ENCODE results near the gene KIR2DL3. TPM values are rescaled to one million over a fixed set of nuclear protein-coding genes. Genes with fewer than 3 reads are reported as not detected.
"Not testable (repeated sequence)": the region's sequence is repeated elsewhere in the genome, so short reads cannot be mapped to it uniquely, and the experiment has no call there.

The KIR2DL3 gene
- total RNA-seq, 2 donors from 2014 or later, result not detected

DNA sequence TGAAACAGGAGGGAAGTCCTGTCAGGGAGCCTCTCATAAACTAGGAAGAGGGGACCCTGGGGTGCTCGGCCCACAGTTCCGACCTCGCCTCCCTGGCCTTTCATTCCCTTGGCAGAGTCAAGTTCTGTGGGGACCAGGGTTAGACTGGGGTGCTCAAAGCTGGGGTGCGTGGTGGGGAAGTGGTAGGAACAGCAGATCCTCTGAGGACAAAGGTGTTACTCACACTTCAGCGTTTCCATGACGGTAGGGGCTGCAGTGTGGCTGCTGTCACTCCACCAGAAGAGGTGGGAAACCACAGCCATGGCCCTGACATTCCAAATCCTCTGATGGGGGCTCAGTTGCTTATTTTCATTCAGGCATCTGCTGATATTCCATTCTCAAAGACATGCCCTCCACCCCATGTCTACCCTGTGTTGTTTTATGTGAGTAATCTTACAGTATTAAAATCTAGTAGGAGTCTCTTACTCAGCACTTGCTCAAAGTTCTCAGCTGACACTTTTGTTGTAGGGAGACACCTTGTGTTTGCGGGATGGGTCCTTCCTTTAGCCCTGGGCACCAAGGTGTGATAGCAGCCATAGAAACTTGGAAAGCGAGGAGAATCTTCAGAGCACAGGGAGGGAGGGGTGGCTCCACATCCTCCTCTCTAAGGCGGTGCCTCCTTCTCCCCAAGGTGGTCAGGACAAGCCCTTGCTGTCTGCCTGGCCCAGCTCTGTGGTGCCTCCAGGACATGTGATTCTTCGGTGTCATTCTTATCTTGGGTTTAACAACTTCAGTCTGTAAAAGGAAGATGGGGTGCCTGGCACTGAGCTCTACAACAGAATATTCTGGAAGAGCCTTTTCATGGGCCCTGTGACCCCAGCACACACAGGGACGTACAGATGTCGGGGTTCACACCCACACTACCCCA lies 18.1 kb downstream of the KIR2DL3 start:
- ATAC-seq (replicated peaks in 1 of 2); H3K27ac Mint-ChIP-seq; H3K4me3 Mint-ChIP-seq; H3K4me1 Mint-ChIP-seq (ENCODE audit: low read depth); H3K36me3 Mint-ChIP-seq (ENCODE audit: insufficient read depth in 2 of 2); H3K9me3 Mint-ChIP-seq; H3K27me3 Mint-ChIP-seq (ENCODE audit: low read depth); DNase-seq: not testable (repeated sequence)

DNA sequence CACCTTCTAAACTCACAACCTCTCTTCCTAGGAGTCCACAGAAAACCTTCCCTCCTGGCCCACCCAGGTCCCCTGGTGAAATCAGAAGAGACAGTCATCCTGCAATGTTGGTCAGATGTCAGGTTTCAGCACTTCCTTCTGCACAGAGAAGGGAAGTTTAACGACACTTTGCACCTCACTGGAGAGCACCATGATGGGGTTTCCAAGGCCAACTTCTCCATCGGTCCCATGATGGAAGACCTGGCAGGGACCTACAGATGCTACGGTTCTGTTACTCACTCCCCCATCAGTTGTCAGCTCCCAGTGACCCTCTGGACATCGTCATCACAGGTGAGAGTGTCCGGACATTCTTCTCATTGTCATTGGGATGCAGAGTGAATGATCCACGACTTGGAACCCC lies 20.3 kb downstream of the KIR2DL3 start:
- not testable (repeated sequence) for H3K36me3 Mint-ChIP-seq (ENCODE audit: insufficient read depth in 2 of 2); ATAC-seq (replicated peaks in 1 of 2); H3K4me1 Mint-ChIP-seq (ENCODE audit: low read depth); H3K9me3 Mint-ChIP-seq; H3K27ac Mint-ChIP-seq; H3K4me3 Mint-ChIP-seq; H3K27me3 Mint-ChIP-seq (ENCODE audit: low read depth); DNase-seq

DNA sequence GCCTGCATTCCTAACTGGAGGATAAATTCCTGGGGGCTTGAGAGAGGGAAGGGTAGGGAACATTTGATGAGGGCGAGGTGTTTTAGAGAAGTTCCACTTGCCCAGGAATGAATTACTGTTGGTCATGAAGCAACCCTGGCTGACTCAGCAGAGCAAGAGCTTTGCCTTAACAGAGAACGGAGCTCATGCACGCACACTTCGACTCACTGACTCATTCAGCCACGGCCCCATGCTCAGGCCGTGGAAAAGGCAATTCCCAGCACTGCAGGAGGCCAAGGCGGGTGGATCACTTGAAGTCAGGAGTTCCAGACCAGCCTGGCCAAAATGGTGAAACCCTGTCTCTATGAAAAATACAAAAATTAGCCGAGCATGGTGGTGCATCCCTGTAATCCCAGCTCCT lies 25.9 kb downstream of the KIR2DL3 start:
- H3K36me3 Mint-ChIP-seq (ENCODE audit: insufficient read depth in 2 of 2); H3K4me3 Mint-ChIP-seq; DNase-seq; H3K4me1 Mint-ChIP-seq (ENCODE audit: low read depth); H3K27me3 Mint-ChIP-seq (ENCODE audit: low read depth); H3K9me3 Mint-ChIP-seq; H3K27ac Mint-ChIP-seq; ATAC-seq (replicated peaks in 1 of 2): not testable (repeated sequence)

DNA sequence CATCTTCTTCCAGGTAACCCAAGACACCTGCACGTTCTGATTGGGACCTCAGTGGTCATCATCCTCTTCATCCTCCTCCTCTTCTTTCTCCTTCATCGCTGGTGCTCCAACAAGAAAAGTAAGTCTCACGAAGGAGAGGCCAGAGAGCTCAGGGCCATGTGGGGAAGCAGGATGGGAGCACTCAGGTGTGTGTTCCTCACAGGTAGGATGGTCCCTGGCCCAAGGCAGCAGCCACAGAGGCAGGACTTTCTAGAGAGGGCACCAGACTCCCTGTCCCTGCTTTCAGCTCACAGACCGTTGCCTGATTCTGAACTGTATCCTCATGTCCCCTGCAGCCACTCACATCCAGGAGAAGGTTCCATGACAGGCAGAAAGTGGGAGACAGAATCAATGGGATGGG lies 28.2 kb downstream of the KIR2DL3 start:
- not testable (repeated sequence) for H3K27ac Mint-ChIP-seq; H3K36me3 Mint-ChIP-seq (ENCODE audit: insufficient read depth in 2 of 2); H3K9me3 Mint-ChIP-seq

DNA sequence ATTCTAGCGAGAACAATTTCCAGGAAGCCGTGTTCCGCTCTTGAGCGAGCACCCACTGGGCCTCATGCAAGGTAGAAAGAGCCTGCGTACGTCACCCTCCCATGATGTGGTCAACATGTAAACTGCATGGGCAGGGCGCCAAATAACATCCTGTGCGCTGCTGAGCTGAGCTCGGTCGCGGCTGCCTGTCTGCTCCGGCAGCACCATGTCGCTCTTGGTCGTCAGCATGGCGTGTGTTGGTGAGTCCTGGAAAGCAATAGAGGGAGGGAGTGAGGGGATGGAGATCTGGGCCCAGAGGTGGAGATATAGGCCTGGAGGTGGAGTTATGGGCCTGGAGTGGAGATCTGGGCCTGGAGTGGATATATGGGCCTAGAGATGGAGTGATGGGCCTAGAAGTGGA lies 31.3 kb downstream of the KIR2DL3 start, which contains the start of gene KIR2DL1:
TSS of gene KIR2DL1 (plus strand) at position 148 of the 400 bp plus-strand sequence. CDS start at position 206, 58 bp downstream.
- not testable (repeated sequence) for H3K4me3 Mint-ChIP-seq; H3K27me3 Mint-ChIP-seq (ENCODE audit: low read depth); H3K27ac Mint-ChIP-seq; ATAC-seq (replicated peaks in 1 of 2); DNase-seq; H3K4me1 Mint-ChIP-seq (ENCODE audit: low read depth); H3K36me3 Mint-ChIP-seq (ENCODE audit: insufficient read depth in 2 of 2); H3K9me3 Mint-ChIP-seq

More for the DNA sequence above, 28.2 kb downstream of the KIR2DL3 start:
- H3K4me1 Mint-ChIP-seq (ENCODE audit: low read depth); ATAC-seq (replicated peaks in 1 of 2); H3K27me3 Mint-ChIP-seq (ENCODE audit: low read depth); H3K4me3 Mint-ChIP-seq; DNase-seq: not testable (repeated sequence)

DNA sequence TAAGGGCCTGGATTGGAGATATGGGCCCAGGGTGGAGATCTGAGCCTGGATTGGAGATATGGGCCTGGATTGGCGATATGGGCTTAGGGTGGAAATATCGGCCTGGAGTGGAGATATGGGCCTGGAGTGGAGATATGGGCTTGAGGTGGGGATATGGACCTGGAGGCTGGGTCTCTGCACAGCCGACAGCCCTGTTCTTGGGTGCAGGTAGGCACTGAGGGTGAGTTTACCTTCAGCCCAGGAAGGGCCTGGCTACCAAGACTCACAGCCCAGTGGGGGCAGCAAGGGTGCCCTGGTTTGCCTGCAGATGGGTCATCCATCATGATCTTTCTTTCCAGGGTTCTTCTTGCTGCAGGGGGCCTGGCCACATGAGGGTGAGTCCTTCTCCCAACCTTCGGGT lies 32.2 kb downstream of the KIR2DL3 start:
- H3K27me3 Mint-ChIP-seq (ENCODE audit: low read depth); H3K4me3 Mint-ChIP-seq; H3K27ac Mint-ChIP-seq; H3K36me3 Mint-ChIP-seq (ENCODE audit: insufficient read depth in 2 of 2); H3K9me3 Mint-ChIP-seq; DNase-seq; H3K4me1 Mint-ChIP-seq (ENCODE audit: low read depth); ATAC-seq (replicated peaks in 1 of 2): not testable (repeated sequence)

DNA sequence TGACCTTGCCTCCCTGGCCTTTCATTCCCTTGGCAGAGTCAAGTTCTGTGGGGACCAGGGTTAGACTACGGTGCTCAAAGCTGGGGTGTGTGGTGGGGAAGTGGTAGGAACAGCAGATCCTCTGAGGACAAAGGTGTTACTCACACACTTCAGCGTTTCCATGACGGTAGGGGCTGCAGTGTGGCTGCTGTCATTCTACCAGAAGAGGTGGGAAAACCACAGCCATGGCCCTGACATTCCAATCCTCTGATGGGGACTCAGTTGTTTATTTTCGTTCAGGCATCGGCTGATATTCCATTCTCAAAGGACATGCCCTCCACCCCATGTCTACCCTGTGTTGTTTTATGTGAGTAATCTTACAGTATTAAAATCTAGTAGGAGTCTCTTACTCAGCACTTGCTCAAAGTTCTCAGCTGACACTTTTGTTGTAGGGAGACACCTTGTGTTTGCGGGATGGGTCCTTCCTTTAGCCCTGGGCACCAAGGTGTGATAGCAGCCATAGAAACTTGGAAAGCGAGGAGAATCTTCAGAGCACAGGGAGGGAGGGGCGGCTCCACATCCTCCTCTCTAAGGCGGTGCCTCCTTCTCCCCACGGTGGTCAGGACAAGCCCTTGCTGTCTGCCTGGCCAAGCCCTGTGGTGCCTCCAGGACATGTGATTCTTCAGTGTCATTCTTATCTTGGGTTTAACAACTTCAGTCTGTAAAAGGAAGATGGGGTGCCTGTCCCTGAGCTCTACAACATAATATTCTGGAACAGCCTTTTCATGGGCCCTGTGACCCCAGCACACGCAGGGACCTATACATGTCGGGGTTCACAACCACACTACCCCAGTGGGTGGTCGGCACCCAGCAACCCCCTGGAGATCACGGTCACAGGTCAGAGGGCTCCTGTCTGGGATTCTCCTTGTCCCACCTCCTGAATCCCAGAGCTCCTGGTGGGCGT lies 33.0 kb downstream of the KIR2DL3 start:
- H3K4me1 Mint-ChIP-seq (ENCODE audit: low read depth); H3K27ac Mint-ChIP-seq: not testable (repeated sequence)

DNA sequence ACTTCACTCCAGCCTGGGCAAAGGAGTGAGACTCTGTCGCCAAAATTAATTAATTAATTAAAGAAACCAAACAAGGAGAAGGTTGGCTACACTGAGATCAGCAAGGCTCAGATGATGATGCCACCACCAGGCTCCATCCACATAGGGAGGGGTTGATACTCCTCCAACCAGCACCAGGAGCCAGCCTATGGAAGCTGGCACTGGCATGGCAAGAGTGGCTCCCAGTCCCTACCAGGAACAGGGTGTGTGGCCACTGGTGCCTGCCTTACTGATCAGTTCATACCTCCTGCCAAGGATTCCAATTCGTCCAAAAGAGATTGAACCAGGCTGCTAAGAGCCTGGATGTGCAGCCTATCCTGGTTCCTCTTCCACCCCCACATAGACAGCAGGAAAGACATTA lies 34.4 kb downstream of the KIR2DL3 start:
- H3K27ac Mint-ChIP-seq; H3K36me3 Mint-ChIP-seq (ENCODE audit: insufficient read depth in 2 of 2); H3K4me3 Mint-ChIP-seq; H3K4me1 Mint-ChIP-seq (ENCODE audit: low read depth); H3K27me3 Mint-ChIP-seq (ENCODE audit: low read depth); H3K9me3 Mint-ChIP-seq; DNase-seq; ATAC-seq (replicated peaks in 1 of 2): not testable (repeated sequence)

More for the DNA sequence above, 33.0 kb downstream of the KIR2DL3 start:
- not testable (repeated sequence) for H3K4me3 Mint-ChIP-seq; H3K27me3 Mint-ChIP-seq (ENCODE audit: low read depth); H3K9me3 Mint-ChIP-seq; H3K36me3 Mint-ChIP-seq (ENCODE audit: insufficient read depth in 2 of 2); DNase-seq; ATAC-seq (replicated peaks in 1 of 2)

DNA sequence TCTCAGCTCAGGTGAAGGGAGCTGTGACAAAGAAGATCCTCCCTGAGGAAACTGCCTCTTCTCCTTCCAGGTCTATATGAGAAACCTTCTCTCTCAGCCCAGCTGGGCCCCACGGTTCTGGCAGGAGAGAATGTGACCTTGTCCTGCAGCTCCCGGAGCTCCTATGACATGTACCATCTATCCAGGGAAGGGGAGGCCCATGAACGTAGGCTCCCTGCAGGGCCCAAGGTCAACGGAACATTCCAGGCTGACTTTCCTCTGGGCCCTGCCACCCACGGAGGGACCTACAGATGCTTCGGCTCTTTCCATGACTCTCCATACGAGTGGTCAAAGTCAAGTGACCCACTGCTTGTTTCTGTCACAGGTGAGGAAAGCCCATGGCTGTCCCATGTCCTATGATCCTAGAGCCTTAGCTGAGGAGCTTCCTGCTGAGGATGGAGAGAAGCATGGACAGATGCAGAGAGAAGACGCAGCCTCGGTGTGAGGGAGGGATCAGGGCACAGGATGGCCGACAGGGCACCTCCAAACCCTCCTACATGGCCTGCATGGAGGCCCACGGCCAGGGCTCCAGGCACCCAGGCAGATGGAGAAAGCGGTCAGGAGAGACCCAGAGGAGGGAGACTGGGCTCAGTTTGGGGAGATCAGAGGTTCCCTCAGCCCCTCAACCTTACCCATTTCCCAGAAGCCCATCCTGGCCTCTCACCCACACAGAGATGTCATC lies 36.9 kb downstream of the KIR2DL3 start:
- H3K27me3 Mint-ChIP-seq (ENCODE audit: low read depth); H3K9me3 Mint-ChIP-seq; H3K4me1 Mint-ChIP-seq (ENCODE audit: low read depth); H3K27ac Mint-ChIP-seq; H3K36me3 Mint-ChIP-seq (ENCODE audit: insufficient read depth in 2 of 2); ATAC-seq (replicated peaks in 1 of 2); H3K4me3 Mint-ChIP-seq; DNase-seq: not testable (repeated sequence)

DNA sequence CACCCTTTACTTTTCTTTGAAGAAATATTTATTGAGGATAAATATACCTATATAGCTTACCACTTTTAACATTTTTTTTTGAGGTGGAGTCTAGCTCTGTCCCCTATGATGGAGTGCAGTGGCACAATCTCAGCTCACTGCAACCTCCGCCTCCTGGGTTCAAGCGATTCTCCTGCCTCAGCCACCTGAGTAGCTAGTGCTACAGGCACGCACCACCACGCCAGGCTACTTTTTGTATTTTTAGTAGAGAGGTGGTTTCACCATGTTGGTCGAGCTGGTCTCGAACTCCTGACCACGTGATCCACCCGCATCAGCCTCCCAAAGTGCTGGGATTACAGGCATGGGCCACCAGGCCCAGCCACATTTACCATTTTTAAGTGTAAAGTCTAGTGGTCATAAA lies 37.5 kb downstream of the KIR2DL3 start:
- not testable (repeated sequence) for H3K27me3 Mint-ChIP-seq (ENCODE audit: low read depth); DNase-seq; ATAC-seq (replicated peaks in 1 of 2); H3K27ac Mint-ChIP-seq; H3K4me1 Mint-ChIP-seq (ENCODE audit: low read depth); H3K36me3 Mint-ChIP-seq (ENCODE audit: insufficient read depth in 2 of 2); H3K4me3 Mint-ChIP-seq; H3K9me3 Mint-ChIP-seq

DNA sequence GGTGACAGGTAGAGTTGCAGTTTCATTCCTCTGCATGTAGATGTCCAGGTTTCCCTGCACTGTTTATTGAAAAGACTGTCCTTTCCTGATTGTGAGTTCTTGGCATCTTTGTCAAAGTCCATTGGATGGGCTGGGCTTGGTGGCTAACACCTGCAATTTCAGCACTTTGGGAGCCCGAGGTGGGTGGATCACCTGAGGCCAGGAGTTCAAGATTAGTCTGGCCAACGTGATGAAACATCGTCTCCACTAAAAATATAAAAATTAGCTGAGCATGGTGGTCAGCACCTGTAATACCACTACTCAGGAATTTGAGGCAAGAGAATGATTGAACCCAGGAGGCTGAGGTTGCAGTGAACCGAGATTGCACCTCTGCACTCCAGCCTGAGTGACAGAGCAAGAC lies 39.5 kb downstream of the KIR2DL3 start:
- not testable (repeated sequence) for H3K27ac Mint-ChIP-seq, H3K4me3 Mint-ChIP-seq

DNA sequence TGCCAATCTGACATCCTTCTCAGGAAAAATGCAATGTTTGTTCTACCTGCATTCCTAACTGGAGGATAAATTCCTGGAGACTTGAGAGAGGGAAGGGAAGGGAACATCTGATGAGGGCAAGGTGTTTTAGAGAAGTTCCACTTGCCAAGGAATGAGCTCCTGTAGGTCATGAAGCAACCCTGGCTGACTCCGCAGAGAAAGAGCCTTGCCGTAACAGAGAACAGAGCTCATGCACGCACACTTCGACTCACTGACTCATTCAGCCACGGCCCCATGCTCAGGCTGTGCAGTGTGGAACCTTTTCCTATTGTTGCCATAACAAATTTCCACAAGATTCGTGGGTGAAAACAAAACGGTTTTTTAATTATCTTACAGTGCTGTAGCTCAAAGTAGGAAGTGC lies 40.6 kb downstream of the KIR2DL3 start:
- not testable (repeated sequence) for H3K4me3 Mint-ChIP-seq; DNase-seq; H3K27me3 Mint-ChIP-seq (ENCODE audit: low read depth); H3K4me1 Mint-ChIP-seq (ENCODE audit: low read depth); H3K9me3 Mint-ChIP-seq; H3K27ac Mint-ChIP-seq; H3K36me3 Mint-ChIP-seq (ENCODE audit: insufficient read depth in 2 of 2); ATAC-seq (replicated peaks in 1 of 2)

More for the DNA sequence above, 39.5 kb downstream of the KIR2DL3 start:
- H3K4me1 Mint-ChIP-seq (ENCODE audit: low read depth); H3K9me3 Mint-ChIP-seq; H3K27me3 Mint-ChIP-seq (ENCODE audit: low read depth); H3K36me3 Mint-ChIP-seq (ENCODE audit: insufficient read depth in 2 of 2); DNase-seq; ATAC-seq (replicated peaks in 1 of 2): not testable (repeated sequence)
